ENCODE measurements around the gene DXO.

Gene DXO

GRCh38 chr6:31930962-31931361, 41.0 kb downstream of the DXO start:
- no peak for DNase-seq (ENCODE audit: low read depth in 2 of 2)

- DNase-seq (ENCODE audit: low read depth in 2 of 2) = no peak
Measured at GRCh38 chr6:31928672-31928939, 43.3 kb downstream of the DXO start.

- DNase-seq (ENCODE audit: low read depth in 2 of 2) = no peak
Measured at GRCh38 chr6:31927863-31928671, 43.9 kb downstream of the DXO start.

GRCh38 chr6:31927242-31927862, 44.6 kb downstream of the DXO start, which contains the start of gene C2:
C2 (plus strand) TSS chr6:31927717; CDS start chr6:31927753, 36 bp downstream.
- no peak for DNase-seq (ENCODE audit: low read depth in 2 of 2)

- no peak for DNase-seq (ENCODE audit: low read depth in 2 of 2)
Measured at GRCh38 chr6:31922942-31923341, 49.0 kb downstream of the DXO start.

- no peak for DNase-seq (ENCODE audit: low read depth in 2 of 2)
Measured at GRCh38 chr6:31920811-31921210, 51.1 kb downstream of the DXO start.
